ENCODE measurements around the gene PSTPIP1.

- no peak for TF ChIP-seq CTCF (IDR thresholded peaks at IDR 0.05; ENCODE audit: low read depth, low read length)
- no peak for TF ChIP-seq MYC (IDR thresholded peaks at IDR 0.05; ENCODE audit: low read depth, low read length)
- no peak for TF ChIP-seq MAX (IDR thresholded peaks at IDR 0.05; ENCODE audit: low read depth, low read length)
Observed at GRCh38 chr15:77033729-77034671, 39.1 kb downstream of the PSTPIP1 start.

Data from NB4 (cell line).